ENCODE data around the gene IGFBP5. TPM values are rescaled to one million over a fixed set of nuclear protein-coding genes. Genes with fewer than 3 reads are reported as not detected.

Gene IGFBP5
- total and polyA plus RNA-seq, 7 donors, result 44.9 to 451 (median 216) TPM

GRCh38 chr2:216664593-216665034 lies 30.7 kb downstream of the IGFBP5 start:
- intact Hi-C loops (cut with DNase I), result loop anchor here in 1 of 2 donors (10.0 kb wide), 1 partner anchor 630 kb away; no protein-coding TSS in a partner anchor
- Histone ChIP-seq H3K27ac (no peak overlapping the region), H3K4me3 (no peak overlapping the region), H3K36me3 (ENCODE audit: insufficient read depth in 1 of 2, low read depth in 1 of 2) (no peaks in the 10 kb centered on the region), H3K4me1 (no peaks in the 10 kb centered on the region), H3K27me3 (ENCODE audit: insufficient read depth in 3 of 3, low read length in 2 of 3) (no peaks in the 10 kb centered on the region), H3K9me3 (no peaks in the 10 kb centered on the region)
- 68 to 83% (median 82%) methylated on average over 6 of the region's 6 CpGs for WGBS, 3 donors
- no peak for ATAC-seq
- DNase-seq, result no peak
- no peak for TF ChIP-seq CTCF (IDR thresholded peaks at IDR 0.05)

GRCh38 chr2:216663846-216664245 lies 31.5 kb downstream of the IGFBP5 start:
- no peak for DNase-seq
- Histone ChIP-seq H3K4me3 (no peak overlapping the region), H3K27ac (no peak overlapping the region), H3K36me3 (ENCODE audit: insufficient read depth in 1 of 2, low read depth in 1 of 2) (no peaks in the 10 kb centered on the region), H3K4me1 (no peaks in the 10 kb centered on the region), H3K27me3 (ENCODE audit: insufficient read depth in 3 of 3, low read length in 2 of 3) (no peaks in the 10 kb centered on the region), H3K9me3 (no peaks in the 10 kb centered on the region)
- intact Hi-C loops (cut with DNase I), result loop anchor here in 1 of 2 donors (10.0 kb wide), 1 partner anchor 629 kb away; no protein-coding TSS in a partner anchor
- WGBS, 3 donors, result 82 to 85% (median 83%) methylated on average over 18 of the region's 18 CpGs
- no peak for ATAC-seq
- TF ChIP-seq CTCF (IDR thresholded peaks at IDR 0.05), result no peak

- H3K36me3 ChIP-seq (ENCODE audit: insufficient read depth in 1 of 2, low read depth in 1 of 2), result no peaks in the 10 kb centered on the region
- WGBS, 3 donors, result 94 to 100% (median 96%) methylated on average over 1 of the region's 1 CpG
Measured at GRCh38 chr2:216663106-216663505, 32.2 kb downstream of the IGFBP5 start.

GRCh38 chr2:216661639-216662375 lies 33.5 kb downstream of the IGFBP5 start:
- TF ChIP-seq CTCF (IDR thresholded peaks at IDR 0.05), result no peak
- ATAC-seq (peak in 1 of 4 donors; percentile 38), DNase-seq (no peak)
- H3K4me3 ChIP-seq, result no peak overlapping the region
- intact Hi-C loops (cut with DNase I), result loop anchor here in 1 of 2 donors (10.0 kb wide), 1 partner anchor 627 kb away; no protein-coding TSS in a partner anchor
- no peaks in the 10 kb centered on the region for H3K36me3 ChIP-seq (ENCODE audit: insufficient read depth in 1 of 2, low read depth in 1 of 2)
- no peak overlapping the region for H3K27ac ChIP-seq
- H3K9me3 ChIP-seq, result no peaks in the 10 kb centered on the region
- H3K27me3 ChIP-seq (ENCODE audit: insufficient read depth in 3 of 3, low read length in 2 of 3), result no peaks in the 10 kb centered on the region
- 55 to 69% (median 57%) methylated on average over 20 of the region's 20 CpGs for WGBS, 3 donors
- no peaks in the 10 kb centered on the region for H3K4me1 ChIP-seq

More at GRCh38 chr2:216663106-216663505, 32.2 kb downstream of the IGFBP5 start:
- ATAC-seq, result no peak
- Histone ChIP-seq H3K27me3 (ENCODE audit: insufficient read depth in 3 of 3, low read length in 2 of 3) (no peaks in the 10 kb centered on the region), H3K27ac (no peak overlapping the region), H3K4me3 (no peak overlapping the region), H3K9me3 (no peaks in the 10 kb centered on the region), H3K4me1 (no peaks in the 10 kb centered on the region)
- DNase-seq, result no peak
- intact Hi-C loops (cut with DNase I), result loop anchor here in 1 of 2 donors (10.0 kb wide), 1 partner anchor 628 kb away; no protein-coding TSS in a partner anchor
- no peak for TF ChIP-seq CTCF (IDR thresholded peaks at IDR 0.05)

Data from psoas muscle (tissue), 8 donors.